Body of pancreas (tissue), 4 donors: ENCODE results near the gene GCFC2. TPM values are rescaled to one million over a fixed set of nuclear protein-coding genes. Genes with fewer than 3 reads are reported as not detected.

ENCODE experiments used
- ATAC-seq: fragments of 150-250 bp; one replicate; pipeline ENCODE4 v1.9.1; 2016
- DNase-seq, 4 donors: peaks; one replicate each; pipeline ENCODE4 v3.0.0-alpha.2; 2019
- H3K27ac ChIP-seq, 4 donors: fragments of 200-600 bp; sonication (generic); 1 replicate in 3 of 4; 2 replicates in 1 of 4; pipeline versions ENCODE4 v1.5.1 to v1.6.1; 2016 to 2019; ENCODE audit warnings: mild to moderate bottlenecking in 1 of 4, mixed read lengths in 1 of 4, moderate library complexity in 1 of 4
- H3K27me3 ChIP-seq, 2 donors: fragments of 200-600 bp; sonication (generic); one replicate each; pipeline ENCODE4 v1.6.0; 2016; ENCODE audit warnings: mild to moderate bottlenecking in 1 of 2
- H3K36me3 ChIP-seq, 2 donors: fragments of 200-600 bp; sonication (generic); replicated peaks in 1 of 2; 2 replicates each; pipeline ENCODE4 v1.5.1; 2016; ENCODE audit warnings: low read depth in 2 of 2; ENCODE audit not compliant: insufficient read depth in 1 of 2
- H3K4me1 ChIP-seq: fragments of 200-600 bp; sonication (generic); one replicate; pipeline ENCODE4 v1.6.0; 2016
- H3K4me3 ChIP-seq, 2 donors: fragments of 200-600 bp; sonication (generic); 1 replicate in 1 of 2; 2 replicates in 1 of 2; pipeline ENCODE4 v1.5.1; 2016 to 2019
- H3K9me3 ChIP-seq, 3 donors: fragments of 200-600 bp; sonication (generic); 1 replicate in 2 of 3; 2 replicates in 1 of 3; pipeline ENCODE4 v1.5.1; 2016
- CTCF ChIP-seq, 7 experiments: fragments of 450-650 bp in 4 of 7; fragments of 200-600 bp in 3 of 7; sonication (generic) in 3 of 7; IDR thresholded peaks; one replicate each; pipeline ENCODE4 v1.5.1; 2016 to 2019; ENCODE audit warnings: antibody characterized with exemption in 7 of 7
- POLR2A ChIP-seq, 3 donors: fragments of 450-650 bp; IDR thresholded peaks; one replicate each; pipeline ENCODE4 v1.6.1; 2016; ENCODE audit warnings: antibody characterized with exemption in 3 of 3, mild to moderate bottlenecking in 2 of 3
- WGBS, 2 donors: methylation state at CpG; one replicate each; pipeline ENCODE4 v1.1.5; 2017; 5-methylcytosine and 5-hydroxymethylcytosine counted together
- intact Hi-C: fragments of 100-400 bp; cut with DNase I; formaldehyde crosslinking; loops from one replicate; pipeline ENCODE4 v1.15.1; 2023
- total RNA-seq, 2 donors: library from RNA; depleted of rRNA; stranded (reverse); fragments of >200 nt; gene quantifications; one replicate each; pipeline ENCODE4 v1.1.0, GENCODE V29; 2016

The GCFC2 gene
- total RNA-seq, 2 donors from 2014 or later, result 23.4 to 28.8 TPM

DNA sequence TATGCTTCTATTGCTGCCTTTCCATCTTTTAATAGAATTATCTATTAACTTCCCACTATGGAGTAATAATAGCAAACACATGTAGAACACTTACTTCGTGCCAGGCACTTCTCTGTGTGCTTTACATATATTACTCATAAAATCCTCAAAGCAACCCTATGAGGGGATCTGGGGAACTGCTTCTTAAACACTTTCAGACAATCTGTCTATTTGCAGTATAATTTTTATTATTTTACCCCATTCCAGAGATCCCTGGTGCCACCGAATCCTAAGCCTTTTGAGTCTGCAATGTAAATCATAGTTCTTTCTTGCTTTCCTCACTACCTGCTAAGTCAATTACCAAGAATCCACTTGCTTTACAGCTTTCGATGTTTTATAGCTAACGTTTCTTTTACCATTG lies 25.6 kb upstream of the GCFC2 start:
- WGBS, 2 donors, result 67 to 71% methylated on average over 4 of the region's 4 CpGs

GRCh38 chr2:75729861-75730260 lies 19.1 kb upstream of the GCFC2 start:
- H3K4me1 ChIP-seq, result no peaks in the 10 kb centered on the region
- no peaks in the 10 kb centered on the region for H3K27me3 ChIP-seq
- TF ChIP-seq POLR2A (IDR thresholded peaks at IDR 0.05) (no peak), CTCF (IDR thresholded peaks at IDR 0.05) (peak in 5 of 7 experiments; percentile 20 to 36 (median 25))
- no peaks in the 10 kb centered on the region for H3K9me3 ChIP-seq
- H3K36me3 ChIP-seq, result no peaks in the 10 kb centered on the region
- no peak for DNase-seq
- H3K27ac ChIP-seq, result no peak overlapping the region
- intact Hi-C loops, result no loop called here
- H3K4me3 ChIP-seq, result no peak overlapping the region
- 40 to 43% methylated on average over 5 of the region's 5 CpGs for WGBS, 2 donors
- no peak for ATAC-seq

More for the DNA sequence above, 25.6 kb upstream of the GCFC2 start:
- intact Hi-C loops, result no loop called here
- TF ChIP-seq CTCF (IDR thresholded peaks at IDR 0.05) (no peak), POLR2A (IDR thresholded peaks at IDR 0.05) (no peak)
- no peak overlapping the region for H3K4me3 ChIP-seq
- H3K27me3 ChIP-seq, result no peaks in the 10 kb centered on the region
- no peak for ATAC-seq
- no peak overlapping the region for H3K27ac ChIP-seq
- DNase-seq, result no peak
- no peaks in the 10 kb centered on the region for H3K36me3 ChIP-seq
- no peaks in the 10 kb centered on the region for H3K9me3 ChIP-seq
- H3K4me1 ChIP-seq, result no peaks in the 10 kb centered on the region

DNA sequence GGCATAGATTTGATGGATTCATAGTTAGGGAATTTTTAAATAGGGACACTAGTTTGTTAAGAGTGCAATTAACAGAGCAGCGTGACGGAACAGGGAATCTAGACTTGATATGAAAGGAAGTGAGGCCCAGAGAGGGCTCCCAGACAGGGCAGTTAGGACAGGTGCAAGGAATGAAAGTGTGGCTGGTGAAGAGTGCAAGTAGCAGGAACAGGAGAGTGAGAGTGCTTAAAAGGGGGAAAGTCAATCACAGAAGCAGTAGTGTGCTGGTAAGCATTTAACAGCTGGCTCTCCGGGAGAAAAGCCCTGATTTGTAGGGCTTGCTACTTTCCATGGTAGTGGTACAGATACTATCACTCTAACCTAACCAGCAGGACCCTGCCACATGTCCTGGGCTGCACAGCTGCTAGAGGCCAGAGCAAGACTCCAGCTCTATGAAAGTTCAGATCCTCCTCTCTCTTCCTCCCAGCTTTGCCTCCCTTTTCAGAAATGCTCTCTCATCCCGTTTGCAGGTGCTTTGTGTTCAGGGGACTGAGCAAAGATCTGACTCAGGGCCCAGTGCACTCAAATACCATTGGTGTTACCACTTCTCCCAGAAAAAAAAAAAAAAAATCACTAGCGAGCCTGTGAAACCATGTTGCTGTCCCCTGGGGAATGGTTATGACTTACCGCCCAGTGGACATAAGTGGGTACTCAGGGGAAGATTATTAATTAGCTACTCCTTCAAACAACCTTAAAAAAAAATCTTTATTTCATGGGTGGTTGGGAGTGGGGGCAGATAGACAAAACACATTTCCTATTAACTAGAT lies 18.1 kb upstream of the GCFC2 start:
- Histone ChIP-seq H3K4me1 (no peaks in the 10 kb centered on the region), H3K27me3 (no peaks in the 10 kb centered on the region), H3K4me3 (no peak overlapping the region), H3K36me3 (no peaks in the 10 kb centered on the region), H3K27ac (no peak overlapping the region), H3K9me3 (no peaks in the 10 kb centered on the region)
- TF ChIP-seq CTCF (IDR thresholded peaks at IDR 0.05) (no peak), POLR2A (IDR thresholded peaks at IDR 0.05) (no peak)
- ATAC-seq (no peak), DNase-seq (no peak)
- intact Hi-C loops, result no loop called here
- 70 to 75% methylated on average over 6 of the region's 6 CpGs for WGBS, 2 donors

DNA sequence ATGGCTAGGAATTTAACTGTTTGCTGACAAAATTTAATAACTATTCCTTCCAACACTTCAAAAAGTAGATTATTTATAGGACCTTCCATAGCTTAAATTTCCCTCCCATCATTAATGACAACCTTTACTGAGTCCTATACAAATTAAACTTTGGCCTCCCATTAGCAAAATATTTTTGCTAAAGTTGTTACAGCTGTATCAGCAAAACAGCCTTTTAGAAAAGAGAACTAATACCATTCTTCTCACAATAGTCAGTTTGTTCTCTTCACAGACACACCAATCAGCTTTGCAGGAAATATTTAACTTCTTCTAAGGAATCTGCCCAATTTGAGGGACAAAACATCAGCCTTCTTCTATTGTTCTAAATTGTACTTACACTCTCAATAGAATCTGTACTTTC lies 12.0 kb upstream of the GCFC2 start:
- ATAC-seq, result no peak
- intact Hi-C loops, result no loop called here
- Histone ChIP-seq H3K4me3 (no peak overlapping the region), H3K4me1 (no peaks in the 10 kb centered on the region), H3K36me3 (no peaks in the 10 kb centered on the region), H3K9me3 (no peaks in the 10 kb centered on the region), H3K27me3 (no peaks in the 10 kb centered on the region), H3K27ac (no peak overlapping the region)
- TF ChIP-seq POLR2A (IDR thresholded peaks at IDR 0.05) (no peak), CTCF (IDR thresholded peaks at IDR 0.05) (no peak)
- no peak for DNase-seq

GRCh38 chr2:75720525-75720924 lies 9.8 kb upstream of the GCFC2 start:
- no peak overlapping the region for H3K4me3 ChIP-seq
- no peak for ATAC-seq
- 81% methylated on average over 1 of the region's 1 CpG for WGBS, 2 donors
- no peaks in the 10 kb centered on the region for H3K36me3 ChIP-seq
- H3K9me3 ChIP-seq, result no peaks in the 10 kb centered on the region
- no peaks in the 10 kb centered on the region for H3K27me3 ChIP-seq
- intact Hi-C loops, result no loop called here
- no peaks in the 10 kb centered on the region for H3K4me1 ChIP-seq
- TF ChIP-seq CTCF (IDR thresholded peaks at IDR 0.05) (no peak), POLR2A (IDR thresholded peaks at IDR 0.05) (no peak)
- DNase-seq, result no peak
- H3K27ac ChIP-seq, result no peak overlapping the region
